Activated naive CD8-positive, alpha-beta T cell treated with anti-CD3 and anti-CD28 coated beads for 36 hours (primary cell): ENCODE data around the gene FAM107B. TPM values are rescaled to one million over a fixed set of nuclear protein-coding genes. Genes with fewer than 3 reads are reported as not detected.
A peak's percentile ranks its signal among the peaks of the same experiment; 100 is the strongest.
"Not testable (repeated sequence)": the region's sequence is repeated elsewhere in the genome, so short reads cannot be mapped to it uniquely, and the experiment has no call there.

Experiments used
- DNase-seq: peaks from one replicate; pipeline ENCODE4 v3.0.0; 2021
- H3K27ac Mint-ChIP-seq: one replicate; pipeline ENCODE4 v1.8.0; 2022; ENCODE audit warnings: mild to moderate bottlenecking, moderate library complexity, mixed read lengths
- H3K27me3 Mint-ChIP-seq: one replicate; pipeline ENCODE4 v1.8.0; 2022; ENCODE audit warnings: mild to moderate bottlenecking, mixed read lengths
- H3K36me3 Mint-ChIP-seq: one replicate; pipeline ENCODE4 v1.8.0; 2021; ENCODE audit warnings: mild to moderate bottlenecking, mixed read lengths
- H3K4me1 Mint-ChIP-seq: one replicate; pipeline ENCODE4 v1.8.0; 2021; ENCODE audit warnings: mixed read lengths
- H3K4me3 Mint-ChIP-seq: one replicate; pipeline ENCODE4 v1.8.0; 2022; ENCODE audit warnings: mild to moderate bottlenecking, moderate library complexity, mixed read lengths
- H3K9me3 Mint-ChIP-seq: one replicate; pipeline ENCODE4 v1.8.0; 2022; ENCODE audit warnings: mixed read lengths
- total RNA-seq, 2 experiments: library from RNA; stranded (reverse); gene quantifications; one replicate each; pipeline ENCODE4 v1.2.3, GENCODE V29; 2021

Gene FAM107B
- 100 to 1,000 TPM; 195 to 203 TPM for total RNA-seq

GRCh38 chr10:14774797-14775196, at the start of gene FAM107B:
Gene FAM107B, minus strand, starts transcription at chr10:14774897. Its CDS starts 234 bp downstream, at chr10:14774663.
- H3K9me3 Mint-ChIP-seq, result no peaks in the 10 kb centered on the region
- H3K27ac Mint-ChIP-seq, result no peak within 1 kb of the TSS
- no peaks in the 10 kb centered on the region for H3K27me3 Mint-ChIP-seq
- no peaks in the 10 kb centered on the region for H3K36me3 Mint-ChIP-seq
- no peak for DNase-seq
- no peak within 1 kb of the TSS for H3K4me3 Mint-ChIP-seq
- peaks cover 6% of the 10 kb centered on the region for H3K4me1 Mint-ChIP-seq

GRCh38 chr10:14823966-14824365, 49.3 kb upstream of the FAM107B start:
- Mint-ChIP-seq H3K4me3 (no peak overlapping the region), H3K9me3 (no peaks in the 10 kb centered on the region), H3K36me3 (no peaks in the 10 kb centered on the region), H3K4me1 (peaks cover 7% of the 10 kb centered on the region), H3K27me3 (no peaks in the 10 kb centered on the region), H3K27ac (no peak overlapping the region)
- no peak for DNase-seq

GRCh38 chr10:14822879-14823755, 48.4 kb upstream of the FAM107B start:
- Mint-ChIP-seq H3K27ac (no peak overlapping the region), H3K36me3 (no peaks in the 10 kb centered on the region), H3K4me3 (no peak overlapping the region), H3K9me3 (no peaks in the 10 kb centered on the region), H3K4me1 (peaks cover 7% of the 10 kb centered on the region), H3K27me3 (no peaks in the 10 kb centered on the region)
- DNase-seq, result peak; percentile 20

- no peak for DNase-seq
- Mint-ChIP-seq H3K9me3 (no peaks in the 10 kb centered on the region), H3K4me3 (no peak overlapping the region), H3K36me3 (no peaks in the 10 kb centered on the region), H3K27ac (no peak overlapping the region), H3K27me3 (no peaks in the 10 kb centered on the region), H3K4me1 (peaks cover 7% of the 10 kb centered on the region)
Observed at GRCh38 chr10:14821635-14822375, 47.1 kb upstream of the FAM107B start.

- no peaks in the 10 kb centered on the region for H3K36me3 Mint-ChIP-seq
- no peaks in the 10 kb centered on the region for H3K27me3 Mint-ChIP-seq
- H3K9me3 Mint-ChIP-seq, result no peaks in the 10 kb centered on the region
- H3K4me3 Mint-ChIP-seq, result no peak overlapping the region
- H3K27ac Mint-ChIP-seq, result no peak overlapping the region
- H3K4me1 Mint-ChIP-seq, result peaks cover 7% of the 10 kb centered on the region
- no peak for DNase-seq
Observed at GRCh38 chr10:14820775-14821154, 46.1 kb upstream of the FAM107B start.

GRCh38 chr10:14820010-14820774, 45.5 kb upstream of the FAM107B start:
- no peak overlapping the region for H3K4me3 Mint-ChIP-seq
- H3K36me3 Mint-ChIP-seq, result no peaks in the 10 kb centered on the region
- H3K4me1 Mint-ChIP-seq, result peaks cover 7% of the 10 kb centered on the region
- no peak for DNase-seq
- no peak overlapping the region for H3K27ac Mint-ChIP-seq
- no peaks in the 10 kb centered on the region for H3K27me3 Mint-ChIP-seq
- no peaks in the 10 kb centered on the region for H3K9me3 Mint-ChIP-seq

GRCh38 chr10:14816717-14817116, 42.0 kb upstream of the FAM107B start:
- H3K27ac Mint-ChIP-seq, H3K27me3 Mint-ChIP-seq, DNase-seq, H3K36me3 Mint-ChIP-seq, H3K9me3 Mint-ChIP-seq, H3K4me3 Mint-ChIP-seq: not testable (repeated sequence)
- peaks cover 18% of the 10 kb centered on the region for H3K4me1 Mint-ChIP-seq

- no peak overlapping the region for H3K27ac Mint-ChIP-seq
- no peaks in the 10 kb centered on the region for H3K36me3 Mint-ChIP-seq
- no peaks in the 10 kb centered on the region for H3K27me3 Mint-ChIP-seq
- H3K4me3 Mint-ChIP-seq, result no peak overlapping the region
- no peak for DNase-seq
- no peaks in the 10 kb centered on the region for H3K9me3 Mint-ChIP-seq
- H3K4me1 Mint-ChIP-seq, result peaks cover 24% of the 10 kb centered on the region
Observed at GRCh38 chr10:14815681-14816080, 41.0 kb upstream of the FAM107B start.

- H3K4me3 Mint-ChIP-seq, result no peak overlapping the region
- H3K27ac Mint-ChIP-seq, result no peak overlapping the region
- H3K9me3 Mint-ChIP-seq, result no peaks in the 10 kb centered on the region
- no peak for DNase-seq
- H3K4me1 Mint-ChIP-seq, result peaks cover 24% of the 10 kb centered on the region
- H3K36me3 Mint-ChIP-seq, result no peaks in the 10 kb centered on the region
- no peaks in the 10 kb centered on the region for H3K27me3 Mint-ChIP-seq
Observed at GRCh38 chr10:14812271-14812670, 37.6 kb upstream of the FAM107B start.

- DNase-seq, result no peak
- no peak overlapping the region for H3K4me3 Mint-ChIP-seq
- peak overlapping the region; percentile 3 for H3K27ac Mint-ChIP-seq
- H3K9me3 Mint-ChIP-seq, result no peaks in the 10 kb centered on the region
- H3K4me1 Mint-ChIP-seq, result peaks cover 24% of the 10 kb centered on the region
- no peaks in the 10 kb centered on the region for H3K27me3 Mint-ChIP-seq
- H3K36me3 Mint-ChIP-seq, result no peaks in the 10 kb centered on the region
Observed at GRCh38 chr10:14810969-14811953, 36.6 kb upstream of the FAM107B start.

GRCh38 chr10:14806318-14806717, 31.6 kb upstream of the FAM107B start:
- Mint-ChIP-seq H3K9me3 (no peaks in the 10 kb centered on the region), H3K4me3 (no peak overlapping the region), H3K27ac (no peak overlapping the region), H3K4me1 (peaks cover 5% of the 10 kb centered on the region), H3K27me3 (no peaks in the 10 kb centered on the region), H3K36me3 (no peaks in the 10 kb centered on the region)
- DNase-seq, result no peak

GRCh38 chr10:14803827-14804226, 29.1 kb upstream of the FAM107B start:
- Mint-ChIP-seq H3K4me3 (no peak overlapping the region), H3K27ac (no peak overlapping the region), H3K9me3 (no peaks in the 10 kb centered on the region), H3K4me1 (no peaks in the 10 kb centered on the region), H3K36me3 (no peaks in the 10 kb centered on the region), H3K27me3 (no peaks in the 10 kb centered on the region)
- no peak for DNase-seq

GRCh38 chr10:14801723-14802122, 27.0 kb upstream of the FAM107B start:
- Mint-ChIP-seq H3K9me3 (no peaks in the 10 kb centered on the region), H3K36me3 (no peaks in the 10 kb centered on the region), H3K27me3 (no peaks in the 10 kb centered on the region), H3K4me3 (no peak overlapping the region), H3K4me1 (no peaks in the 10 kb centered on the region), H3K27ac (no peak overlapping the region)
- DNase-seq, result no peak

- no peak for DNase-seq
- no peak overlapping the region for H3K4me3 Mint-ChIP-seq
- no peaks in the 10 kb centered on the region for H3K27me3 Mint-ChIP-seq
- H3K4me1 Mint-ChIP-seq, result no peaks in the 10 kb centered on the region
- no peaks in the 10 kb centered on the region for H3K9me3 Mint-ChIP-seq
- H3K27ac Mint-ChIP-seq, result no peak overlapping the region
- no peaks in the 10 kb centered on the region for H3K36me3 Mint-ChIP-seq
Observed at GRCh38 chr10:14800397-14800796, 25.7 kb upstream of the FAM107B start.
